HG03457 (cell line): ENCODE results near the gene TBC1D22A.

Experiments used
- ATAC-seq: cut with Tn5 transposase; IDR thresholded peaks from one replicate; pipeline ENCODE4 v1.9.1; 2021; ENCODE audit warnings: moderate number of reproducible peaks; ENCODE audit not compliant: unreplicated experiment

The TBC1D22A gene

DNA sequence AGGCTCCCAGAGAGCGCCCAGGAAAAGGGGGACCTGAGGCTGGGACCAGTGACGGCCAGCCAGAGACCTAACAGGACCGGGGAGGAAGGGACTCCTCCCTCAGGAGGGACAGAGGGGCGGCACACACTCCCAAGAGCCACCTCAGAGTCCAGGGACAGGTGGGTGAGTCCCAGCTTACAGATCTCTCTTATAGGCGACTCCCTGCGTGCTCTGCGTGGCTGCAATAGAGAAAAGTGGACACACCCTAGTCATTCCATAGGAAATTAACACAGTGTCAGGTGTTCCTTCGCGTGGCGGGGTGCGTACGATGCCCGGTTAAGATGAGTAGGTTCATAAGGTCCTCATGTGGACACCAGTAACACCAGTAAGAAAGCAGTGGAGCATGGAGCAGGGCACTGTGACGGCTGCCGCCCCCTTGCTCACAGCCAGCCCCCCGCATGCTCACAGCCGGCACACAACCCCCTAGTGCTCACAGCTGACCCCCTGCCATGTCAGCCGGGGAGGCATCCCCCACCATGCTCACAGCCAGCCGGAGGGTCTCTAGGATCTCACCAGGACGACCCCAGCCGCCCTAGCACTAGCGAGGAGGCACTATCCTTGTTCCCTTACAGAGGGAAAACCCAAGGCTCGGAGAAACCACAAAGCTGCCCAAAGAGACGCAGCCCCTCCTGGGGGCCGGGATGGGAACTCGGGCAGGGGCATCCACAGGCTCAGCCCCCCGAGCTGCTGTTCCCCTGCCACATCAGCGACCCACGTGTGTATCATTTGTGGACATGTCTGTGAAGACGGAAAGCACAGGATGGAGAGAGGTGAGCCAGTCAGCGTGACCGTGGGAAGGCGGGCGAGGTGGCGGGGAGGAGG lies 426.8 kb downstream of the TBC1D22A start:
- ATAC-seq, result no peak

DNA sequence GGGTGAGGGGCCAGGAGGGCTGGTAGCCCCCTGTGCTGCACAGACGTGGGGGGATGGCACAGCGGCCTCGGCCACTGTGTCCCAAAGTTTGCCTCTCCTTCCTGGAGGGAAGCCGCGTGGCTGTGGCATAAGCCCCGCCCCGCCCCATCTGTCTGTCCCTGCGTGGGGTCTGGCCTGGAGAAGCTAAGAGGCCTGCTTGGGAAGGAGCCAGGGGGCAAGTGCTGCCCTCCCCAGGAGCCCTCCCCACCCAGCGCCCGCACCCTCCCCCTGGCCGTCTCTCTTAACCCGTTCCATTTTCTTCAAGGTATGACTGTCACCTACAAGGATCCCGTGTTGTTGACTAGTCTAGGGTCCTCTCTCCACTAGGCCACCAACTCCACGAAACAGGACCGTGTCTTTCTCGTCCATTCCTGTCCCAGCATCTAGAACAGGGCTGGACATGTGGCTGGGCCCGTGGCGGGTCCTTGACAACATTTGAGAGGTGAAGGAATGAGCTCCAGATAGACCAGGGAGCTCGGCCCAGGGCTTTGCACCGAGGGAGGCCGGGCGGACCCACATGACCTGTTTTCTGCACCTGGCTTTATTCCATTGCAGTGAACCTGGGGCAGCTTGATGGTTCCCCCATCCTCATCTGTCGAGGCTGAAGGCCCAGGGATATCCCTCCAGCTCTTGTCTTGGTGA lies 428.0 kb downstream of the TBC1D22A start:
- ATAC-seq, result no peak

DNA sequence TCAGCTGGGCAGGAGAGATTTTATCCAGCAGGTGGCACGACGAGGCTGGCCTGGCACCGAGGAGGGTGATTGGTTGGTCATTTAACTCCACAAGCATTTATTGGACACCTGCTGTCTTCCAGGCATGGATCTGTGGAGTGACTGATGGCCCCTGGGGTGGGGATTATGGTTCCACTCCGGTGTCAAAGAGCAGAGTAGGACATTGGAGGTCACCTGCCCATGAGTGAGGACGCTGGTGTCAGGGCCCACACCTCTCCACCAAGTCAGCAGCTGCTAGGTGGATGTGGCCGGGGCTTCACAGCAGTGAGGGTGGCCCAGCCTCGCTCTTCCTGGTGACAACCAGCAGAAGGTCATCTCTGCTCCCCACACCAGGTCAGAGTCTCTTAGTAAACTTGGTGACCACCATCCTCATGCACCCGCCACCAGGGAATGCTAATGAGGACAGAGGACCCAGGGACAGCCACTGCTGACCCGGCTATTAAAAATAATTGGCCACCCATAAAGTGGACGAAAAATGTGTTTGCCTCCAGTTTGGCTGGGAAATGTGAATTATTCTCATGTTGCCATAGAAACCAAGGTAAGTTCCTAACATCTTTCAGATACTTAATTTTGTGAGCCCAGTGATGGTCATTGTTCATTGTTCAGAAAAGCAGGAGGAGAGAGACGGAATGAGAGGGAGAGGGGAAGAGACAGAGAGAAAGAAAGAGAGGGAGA lies 428.7 kb downstream of the TBC1D22A start:
- no peak for ATAC-seq

DNA sequence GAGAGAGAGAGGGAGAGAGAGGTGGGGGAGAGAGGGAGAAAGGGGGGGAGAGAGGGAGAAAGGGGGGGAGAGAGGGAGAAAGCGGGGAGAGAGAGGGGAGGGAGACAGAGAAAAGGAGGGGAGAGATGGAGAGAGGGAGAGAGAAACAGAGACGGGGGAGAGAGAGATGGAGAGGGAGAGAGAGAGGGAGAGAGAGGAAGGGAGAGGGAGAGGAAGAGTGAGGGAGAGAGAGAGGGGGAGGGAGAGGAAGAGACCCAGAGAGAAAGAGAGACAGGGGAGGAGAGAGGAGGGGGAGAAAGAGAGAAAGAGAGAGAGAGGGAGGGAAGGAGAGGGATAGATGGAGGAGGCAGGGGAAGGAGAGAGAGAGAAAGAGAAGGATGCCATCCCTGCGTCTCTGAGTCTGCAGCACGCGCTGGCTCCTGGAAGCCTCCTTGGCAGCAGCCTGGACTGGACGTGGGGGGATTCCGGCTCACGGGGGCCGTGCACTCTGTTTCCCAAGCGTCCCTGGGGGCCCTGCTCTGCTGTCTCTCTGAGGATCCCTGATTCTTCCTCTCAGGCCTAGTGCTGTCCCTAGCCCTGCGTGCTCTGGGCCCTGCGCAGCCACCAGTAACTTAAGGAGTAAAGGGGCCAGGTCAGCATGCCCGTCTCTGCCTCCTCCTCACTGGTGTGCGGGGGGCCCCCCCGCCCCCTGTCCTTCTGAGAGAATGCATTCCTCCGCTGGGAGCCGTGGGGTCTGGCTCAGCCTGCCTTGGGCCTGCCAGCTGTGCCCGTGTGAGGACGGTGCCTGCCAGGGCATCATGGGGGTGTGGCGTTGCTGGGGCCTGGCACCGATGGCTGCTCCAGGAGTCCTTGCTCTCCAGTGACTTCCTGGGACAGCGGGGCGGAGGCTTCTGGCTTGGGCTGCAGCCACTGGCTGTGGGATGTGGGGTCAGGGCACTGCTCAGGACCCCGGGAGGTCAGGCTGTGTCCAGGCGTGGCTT lies 429.5 kb downstream of the TBC1D22A start:
- ATAC-seq, result no peak

DNA sequence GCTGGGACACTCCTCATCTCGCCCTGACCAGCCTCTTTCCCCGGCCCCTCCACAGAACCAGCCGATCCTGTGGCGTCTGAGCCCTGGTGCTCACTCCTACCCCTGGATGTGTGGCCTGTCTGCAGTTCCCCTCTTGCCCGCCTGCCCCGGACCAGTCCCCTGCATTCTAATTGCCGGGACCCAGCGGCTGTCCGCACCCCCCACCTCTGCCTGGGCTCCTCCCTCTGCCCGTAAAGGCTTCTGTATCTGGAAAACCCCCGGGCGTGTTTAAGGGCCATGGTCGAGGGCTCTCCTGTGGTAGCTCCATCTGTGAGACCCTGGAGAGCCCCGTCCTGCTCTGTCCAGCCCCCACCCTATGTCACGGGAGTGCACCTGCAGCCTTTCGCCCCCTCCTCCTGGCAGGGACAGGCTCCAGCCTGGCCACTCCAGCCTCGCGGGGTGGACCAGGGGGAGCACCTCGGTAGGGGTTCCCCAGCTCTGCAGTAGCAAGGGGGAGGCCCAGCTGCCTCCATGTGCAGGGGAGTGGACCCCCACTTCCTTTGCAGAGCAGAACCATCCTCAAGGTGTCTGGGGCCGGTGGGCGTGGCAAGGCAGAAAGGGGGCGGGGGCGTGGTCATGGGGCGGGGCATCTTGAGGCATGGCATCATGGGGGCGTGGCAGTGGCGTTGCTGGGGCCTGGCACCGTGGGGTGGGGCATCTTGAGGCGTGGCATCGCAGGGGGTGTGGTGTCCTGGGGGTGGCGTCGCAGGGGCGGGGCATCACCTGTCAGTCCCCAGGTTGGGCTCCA lies 430.4 kb downstream of the TBC1D22A start:
- no peak for ATAC-seq

DNA sequence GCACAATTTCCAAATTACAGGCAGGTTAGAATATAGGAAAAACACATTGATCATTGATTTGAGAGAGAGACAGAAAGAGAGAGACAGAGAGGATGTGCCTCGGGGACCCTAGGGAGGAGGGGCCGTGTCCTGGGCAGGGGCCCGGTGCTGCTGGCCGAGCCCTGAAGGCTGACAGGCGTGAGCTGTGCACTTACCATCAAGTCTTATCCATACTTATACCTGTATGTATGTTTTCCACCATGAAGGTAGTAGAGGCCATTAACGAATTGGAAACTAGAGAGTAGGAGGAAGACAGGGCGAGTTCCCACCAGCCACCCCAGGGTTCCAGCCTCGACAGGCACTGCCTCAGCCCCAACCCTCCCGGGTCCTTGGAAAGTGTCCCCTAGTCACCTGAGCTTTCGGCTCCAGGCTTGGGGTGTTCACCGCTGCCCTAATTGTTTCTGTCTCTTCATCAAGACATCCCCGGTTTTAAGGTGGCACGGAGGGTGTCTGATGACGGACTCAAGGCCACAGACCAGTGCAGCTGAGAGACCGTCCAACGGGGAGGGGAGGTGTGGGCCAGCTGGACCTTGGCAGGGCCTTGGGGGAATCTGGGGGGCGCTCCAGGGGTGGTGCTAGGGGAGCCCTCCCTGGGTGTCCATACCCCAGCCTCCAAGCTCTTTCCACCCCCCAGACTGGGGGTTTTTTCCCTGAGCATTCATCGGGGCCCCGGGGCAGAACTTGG lies 431.3 kb downstream of the TBC1D22A start:
- ATAC-seq, result no peak

DNA sequence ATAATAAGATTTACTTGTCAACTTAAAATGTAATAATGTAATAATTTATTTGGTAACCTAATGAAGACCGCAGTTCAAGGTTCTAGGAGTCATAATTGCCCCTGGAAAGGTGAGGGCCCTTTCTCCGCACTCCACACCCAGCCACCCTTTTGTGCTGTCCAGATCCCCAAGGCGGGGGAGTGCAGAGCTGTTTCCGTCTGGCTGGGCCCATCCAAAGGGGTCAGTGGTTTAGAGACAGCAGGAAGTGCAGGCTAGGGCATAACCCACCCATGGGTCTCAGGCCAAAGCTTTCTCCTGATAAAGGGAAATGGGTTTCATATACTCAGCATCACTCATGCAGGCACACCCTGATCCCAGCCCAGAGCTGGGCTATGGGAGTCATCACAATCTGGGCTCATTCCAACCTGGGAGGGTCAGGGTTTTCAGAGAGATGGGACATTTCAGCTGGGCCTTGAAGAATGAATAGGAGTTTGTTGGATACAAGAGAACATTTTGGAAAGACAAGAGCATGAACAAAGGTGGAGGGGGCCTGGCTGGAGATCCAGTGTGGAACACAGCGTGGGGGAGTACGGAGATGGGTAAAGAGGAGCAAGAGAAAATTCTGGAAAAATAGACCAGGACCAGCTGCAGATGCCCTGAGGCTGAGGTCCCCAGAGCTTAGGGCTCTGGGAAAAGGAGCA lies 432.2 kb downstream of the TBC1D22A start:
- ATAC-seq, result no peak

DNA sequence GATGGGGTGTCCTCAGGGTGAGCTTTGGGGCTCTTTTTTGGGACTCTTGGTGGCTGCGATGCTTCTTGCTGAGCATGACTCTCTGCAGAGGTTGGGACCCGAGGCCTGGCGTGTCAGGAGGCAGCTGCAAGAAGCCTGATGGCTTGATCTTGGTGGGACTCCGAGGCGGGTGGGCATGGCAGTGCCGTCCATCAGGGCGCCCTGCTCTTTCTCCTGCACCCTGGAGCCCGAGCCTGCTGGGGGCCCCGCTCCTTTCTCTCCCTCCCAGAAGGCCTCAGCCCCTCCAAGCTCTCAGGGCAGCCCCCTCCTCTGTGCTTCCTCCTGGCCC lies 432.7 kb downstream of the TBC1D22A start:
- ATAC-seq, result no peak

DNA sequence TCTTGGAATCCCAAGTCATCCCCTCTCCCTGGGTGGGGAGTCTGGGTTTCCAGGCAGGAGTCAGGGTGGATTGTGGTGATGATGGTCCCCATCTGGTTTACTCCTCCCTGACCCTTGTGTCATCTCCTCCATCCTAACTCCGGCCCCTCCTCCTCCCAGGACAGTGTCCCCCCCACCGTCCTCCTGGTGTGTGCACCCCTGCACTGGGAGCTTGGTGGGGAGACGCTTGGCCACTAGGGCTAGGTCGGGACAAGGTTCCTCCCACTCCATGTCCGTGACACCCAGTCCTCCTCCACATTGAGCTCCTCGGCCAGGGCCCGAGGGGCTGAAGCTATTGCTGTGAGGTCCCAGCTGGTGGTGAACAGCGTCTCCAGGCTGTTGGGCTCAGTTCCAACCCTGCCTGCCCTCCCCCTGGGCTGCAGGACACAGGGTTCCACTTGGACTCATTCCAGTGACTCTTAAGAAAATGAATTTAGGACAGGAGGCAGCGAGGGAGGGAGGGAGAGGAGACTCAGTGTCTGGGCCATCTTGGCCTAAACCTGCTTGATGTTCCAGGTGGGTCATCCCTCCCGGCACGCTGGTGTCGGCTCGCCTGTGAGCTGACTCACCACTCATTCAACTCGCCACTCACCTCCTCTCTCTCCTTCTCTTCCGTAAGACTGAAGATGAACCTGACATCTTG lies 433.2 kb downstream of the TBC1D22A start:
- ATAC-seq, result no peak

DNA sequence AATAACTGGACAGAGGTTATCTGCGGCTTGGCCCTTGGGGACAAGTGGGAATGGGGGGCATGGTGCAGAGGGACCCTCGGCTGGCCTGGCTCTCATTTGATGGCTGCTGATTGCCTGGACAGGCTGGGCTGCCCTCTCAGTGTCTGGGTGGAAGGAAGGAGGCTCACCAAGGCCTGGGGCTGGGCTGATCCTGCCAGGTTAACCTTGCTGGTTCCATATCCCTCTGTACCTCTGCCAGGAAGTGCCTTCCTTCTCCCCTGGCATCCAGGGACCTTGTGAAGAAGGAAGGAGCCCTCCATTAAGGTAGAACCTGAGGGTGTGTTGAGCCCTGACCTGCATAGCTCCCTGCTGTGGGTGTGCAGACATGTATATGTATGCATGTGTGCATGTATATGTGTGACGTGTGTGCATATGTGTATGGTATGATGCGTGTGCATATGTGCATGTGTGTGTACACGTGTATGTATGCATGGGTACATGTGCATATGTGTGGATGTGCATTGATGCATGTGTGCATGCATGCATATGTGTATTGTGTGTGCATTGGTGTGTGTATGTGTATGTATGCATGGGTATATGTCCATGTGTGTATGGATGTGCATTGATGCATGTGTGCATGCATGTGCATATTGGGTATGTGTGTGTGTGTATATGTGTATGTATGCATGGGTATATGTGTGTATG lies 433.9 kb downstream of the TBC1D22A start:
- no peak for ATAC-seq

DNA sequence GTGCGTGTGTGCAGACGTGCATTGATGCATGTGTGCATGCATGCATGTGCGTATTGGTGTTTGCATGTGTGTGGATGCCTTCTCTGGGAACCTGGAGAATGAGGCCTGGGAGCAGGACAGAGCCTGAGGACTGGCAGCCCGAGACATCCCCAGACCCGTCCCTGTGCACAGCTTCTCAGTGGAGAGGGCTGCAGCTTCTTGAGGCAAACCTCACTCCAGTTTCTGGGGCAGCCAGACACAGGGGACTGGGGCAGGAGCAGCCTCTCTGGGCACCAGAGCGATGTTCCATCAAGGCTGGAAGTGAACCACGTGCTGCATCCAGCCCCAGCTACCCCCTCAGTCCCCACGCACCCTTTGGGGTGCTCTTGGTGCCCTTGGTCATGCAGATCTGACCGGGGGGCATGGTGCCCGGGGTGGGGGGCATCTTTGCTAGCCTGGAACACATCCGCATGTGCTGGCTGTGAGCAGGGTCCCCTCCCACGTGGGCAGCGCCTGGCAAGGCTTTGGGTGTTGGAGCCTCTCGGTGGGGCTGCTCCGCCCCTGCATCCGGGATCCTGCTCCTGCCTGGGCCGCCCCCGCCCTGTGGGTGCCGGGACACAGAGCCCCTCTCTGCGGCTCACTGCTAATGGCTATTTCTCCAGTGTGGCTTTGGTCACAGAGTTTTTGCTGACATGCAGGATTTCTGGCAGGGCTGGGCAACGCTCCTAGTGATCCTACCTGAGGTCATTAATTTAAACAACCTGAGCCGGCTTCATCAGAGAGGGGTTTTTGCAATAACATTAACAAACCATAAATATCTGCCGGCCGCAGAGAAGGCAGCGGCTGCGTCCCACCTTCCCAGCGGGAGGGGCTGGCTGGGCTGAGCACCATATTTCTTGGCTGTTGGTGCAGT lies 434.7 kb downstream of the TBC1D22A start:
- no peak for ATAC-seq

DNA sequence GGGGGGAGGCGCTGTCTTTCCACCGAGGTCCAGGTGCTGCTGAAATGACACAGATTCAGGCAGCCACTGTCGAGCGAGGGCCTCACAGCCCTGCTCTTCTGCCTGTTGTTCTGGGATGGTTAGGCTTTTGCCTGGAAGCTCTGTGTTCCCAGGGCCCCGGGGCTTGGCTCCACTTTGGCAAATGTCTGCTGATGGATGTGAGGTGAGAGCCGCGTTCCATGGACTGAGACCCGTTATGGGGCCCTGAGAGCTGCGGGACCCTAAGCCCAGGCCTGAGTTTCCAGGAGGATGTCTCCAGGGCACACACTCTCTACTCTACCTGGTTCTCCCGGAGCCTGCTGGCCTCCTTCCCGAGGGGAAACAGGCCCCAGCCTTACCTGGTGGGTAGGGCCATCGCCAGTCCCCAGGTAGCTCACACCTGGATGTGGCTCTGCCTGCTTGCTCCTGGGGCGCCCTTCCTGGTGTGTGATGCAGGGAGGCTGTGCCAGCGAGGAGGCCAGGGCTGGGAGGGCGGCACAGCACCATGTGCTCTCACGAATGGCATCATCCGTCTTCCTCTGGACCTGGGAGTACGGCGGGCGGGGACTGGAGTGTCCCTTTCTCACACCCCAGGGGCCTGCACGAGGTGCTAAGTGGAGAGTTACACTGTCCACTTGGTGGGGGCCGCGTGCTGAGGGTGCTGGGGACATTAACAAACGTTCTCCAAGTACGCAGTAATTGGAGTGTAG lies 435.5 kb downstream of the TBC1D22A start:
- no peak for ATAC-seq

DNA sequence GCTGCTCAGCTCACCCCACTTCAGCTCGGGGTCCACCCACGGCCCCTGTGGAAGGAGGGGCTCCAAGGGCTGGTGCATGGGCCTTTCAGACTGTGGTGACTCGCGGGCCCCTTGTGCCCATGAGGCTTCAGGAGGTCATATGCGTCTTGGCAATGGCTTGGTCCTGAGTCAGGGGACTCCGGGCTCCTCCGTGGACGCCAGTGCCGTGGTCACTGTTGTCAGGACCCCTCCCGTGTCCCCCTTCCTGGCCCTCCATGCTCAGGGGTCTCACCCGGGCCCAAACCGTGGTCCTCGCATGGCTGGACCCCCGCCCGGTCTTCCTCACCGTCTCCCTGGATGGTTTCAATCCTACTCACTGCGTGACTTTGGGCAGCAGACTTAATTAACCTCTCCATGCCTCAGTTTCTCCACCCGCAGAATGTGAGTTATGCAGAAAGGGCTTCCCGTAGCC lies 436.4 kb downstream of the TBC1D22A start:
- ATAC-seq, result no peak

DNA sequence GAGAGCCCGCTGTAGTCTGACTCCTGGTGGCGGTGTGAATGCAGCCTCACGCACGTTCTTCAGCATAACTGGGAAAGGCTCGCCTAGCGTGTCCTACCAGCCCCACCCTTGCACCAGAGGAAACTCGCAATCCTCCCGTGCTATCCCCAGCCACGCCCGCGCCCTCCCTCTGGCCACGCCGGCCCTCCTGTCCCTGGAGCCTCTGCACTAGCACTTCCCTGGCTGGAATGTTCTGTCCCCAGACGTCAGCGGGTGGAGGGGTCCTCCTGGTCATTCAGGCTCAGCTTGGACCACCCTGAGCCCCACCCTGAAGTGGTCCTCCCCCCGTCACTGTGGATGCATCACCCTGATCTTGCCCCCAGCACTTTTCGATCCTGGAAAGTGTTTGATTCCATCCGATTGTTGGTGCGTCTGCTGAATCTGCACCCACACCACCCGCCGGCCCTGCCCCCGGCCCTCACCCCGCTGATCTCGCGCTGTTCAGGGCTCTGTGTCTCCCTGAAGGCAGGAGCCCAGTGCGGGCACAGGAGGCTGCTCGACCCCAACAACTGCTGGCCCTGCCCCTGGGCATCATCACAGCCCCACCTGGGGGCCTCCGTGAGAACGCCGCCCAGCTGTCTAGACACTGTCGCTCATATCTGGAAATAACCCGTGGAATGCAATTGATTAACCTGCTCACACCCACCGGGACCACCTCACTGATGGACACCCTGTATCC lies 437.0 kb downstream of the TBC1D22A start:
- ATAC-seq, result no peak

DNA sequence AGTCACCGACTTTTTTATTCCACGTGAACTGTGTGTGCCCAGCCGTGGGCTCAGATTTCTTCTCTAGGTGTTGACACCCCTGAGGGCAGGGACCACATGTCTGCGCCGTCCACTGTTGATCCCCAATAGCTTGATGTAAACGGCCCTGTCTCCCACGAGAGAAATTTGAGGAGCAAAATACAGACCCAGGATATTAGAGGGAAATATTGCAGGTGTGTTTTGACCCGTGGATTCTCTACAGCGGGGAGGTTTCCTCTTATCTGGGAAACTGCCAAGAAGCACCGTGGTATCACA lies 437.5 kb downstream of the TBC1D22A start:
- ATAC-seq, result no peak
